ENCODE results near the gene PPM1H.

DNA sequence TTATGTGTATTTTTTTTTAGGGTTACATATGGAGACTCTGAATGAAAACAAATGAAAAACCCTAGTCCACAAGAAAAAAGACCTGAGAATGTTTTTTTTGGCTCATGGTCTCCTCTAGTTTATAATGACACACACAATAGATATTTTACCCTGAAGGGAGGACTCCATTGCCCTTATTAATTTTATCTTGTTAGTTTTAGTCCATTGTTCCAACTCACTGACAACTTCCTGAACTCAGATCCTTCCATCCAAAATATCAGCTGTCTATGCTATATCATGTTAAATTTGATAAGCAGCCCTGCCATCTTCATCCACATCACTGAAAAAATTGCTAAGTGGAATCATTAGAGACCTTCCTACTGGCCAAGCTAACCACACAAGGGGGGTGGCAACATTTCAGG, 236.2 kb downstream of the PPM1H start:
- TF ChIP-seq, protein P1, sequence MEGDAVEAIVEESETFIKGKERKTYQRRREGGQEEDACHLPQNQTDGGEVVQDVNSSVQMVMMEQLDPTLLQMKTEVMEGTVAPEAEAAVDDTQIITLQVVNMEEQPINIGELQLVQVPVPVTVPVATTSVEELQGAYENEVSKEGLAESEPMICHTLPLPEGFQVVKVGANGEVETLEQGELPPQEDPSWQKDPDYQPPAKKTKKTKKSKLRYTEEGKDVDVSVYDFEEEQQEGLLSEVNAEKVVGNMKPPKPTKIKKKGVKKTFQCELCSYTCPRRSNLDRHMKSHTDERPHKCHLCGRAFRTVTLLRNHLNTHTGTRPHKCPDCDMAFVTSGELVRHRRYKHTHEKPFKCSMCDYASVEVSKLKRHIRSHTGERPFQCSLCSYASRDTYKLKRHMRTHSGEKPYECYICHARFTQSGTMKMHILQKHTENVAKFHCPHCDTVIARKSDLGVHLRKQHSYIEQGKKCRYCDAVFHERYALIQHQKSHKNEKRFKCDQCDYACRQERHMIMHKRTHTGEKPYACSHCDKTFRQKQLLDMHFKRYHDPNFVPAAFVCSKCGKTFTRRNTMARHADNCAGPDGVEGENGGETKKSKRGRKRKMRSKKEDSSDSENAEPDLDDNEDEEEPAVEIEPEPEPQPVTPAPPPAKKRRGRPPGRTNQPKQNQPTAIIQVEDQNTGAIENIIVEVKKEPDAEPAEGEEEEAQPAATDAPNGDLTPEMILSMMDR (IDR thresholded peaks at IDR 0.05), result no peak
- no peak for TF ChIP-seq POLR2A (IDR thresholded peaks at IDR 0.05)
